Measurements from ENCODE around the gene SECISBP2L.

DNA sequence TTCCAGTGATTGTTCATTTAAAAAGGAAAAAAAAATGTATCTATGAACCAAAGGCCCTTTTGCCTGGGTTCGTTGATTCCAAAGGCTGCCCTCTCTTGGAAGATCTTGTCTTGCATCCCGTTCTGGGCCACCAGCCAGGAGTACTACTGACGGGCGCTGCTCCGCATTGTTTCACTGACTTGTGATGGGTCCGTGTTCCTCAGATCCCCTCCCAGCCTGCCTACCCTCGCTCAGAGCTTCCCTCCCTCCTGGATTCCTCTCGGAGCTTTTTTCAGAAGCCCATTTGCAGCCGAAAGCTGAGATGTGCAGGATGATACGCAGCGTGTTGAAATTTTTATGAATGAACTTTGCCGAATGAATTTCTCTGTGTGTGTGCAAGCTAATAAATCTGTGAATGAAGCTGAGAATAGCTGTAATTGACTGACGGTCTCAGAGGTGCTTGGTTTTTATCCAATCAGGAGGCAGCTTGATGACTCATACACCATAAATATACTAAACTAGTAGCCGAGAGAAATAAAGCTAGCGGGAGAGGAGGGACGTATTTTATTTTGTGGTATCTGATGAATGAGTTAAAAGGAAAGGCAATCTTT lies 82.6 kb downstream of the SECISBP2L start, which contains the start of gene SHC4:
- TF ChIP-seq ZNF274 (IDR thresholded peaks at IDR 0.05; ENCODE audit: low read depth, low read length) (no peak), YY1 (IDR thresholded peaks at IDR 0.05; ENCODE audit: insufficient read depth, insufficient read length) (no peak)

All from NT2/D1 (cell line).